Neural progenitor cell (in vitro differentiated cells): ENCODE data around the gene CACNG7.

ENCODE experiments used
- CTCF ChIP-seq: fragments of 200-600 bp; sonication (generic); IDR thresholded peaks from 2 replicates; pipeline ENCODE4 v1.5.1; 2017; ENCODE audit warnings: antibody characterized with exemption, mild to moderate bottlenecking
- EZH2 ChIP-seq: fragments of 200-600 bp; sonication (generic); IDR thresholded peaks from 2 replicates; pipeline ENCODE4 v1.6.1; 2017; ENCODE audit warnings: antibody characterized with exemption, mild to moderate bottlenecking, moderate library complexity
- EZH2phosphoT487 ChIP-seq: fragments of 200-600 bp; sonication (generic); IDR thresholded peaks from 2 replicates; pipeline ENCODE4 v1.6.1; 2017; ENCODE audit warnings: antibody characterized with exemption

- TF ChIP-seq EZH2 (no peak), CTCF (no peak), EZH2phosphoT487 (no peak)
Observed at GRCh38 chr19:53917356-53917755, 8.3 kb downstream of the CACNG7 start.
